Measurements from ENCODE around the gene MDK. TPM values are rescaled to one million over a fixed set of nuclear protein-coding genes. Genes with fewer than 3 reads are reported as not detected.
A peak's percentile ranks its signal among the peaks of the same experiment; 100 is the strongest.

MDK gene
- polyA plus RNA-seq, 1 donor from 2014 or later: 90.3 TPM

DNA sequence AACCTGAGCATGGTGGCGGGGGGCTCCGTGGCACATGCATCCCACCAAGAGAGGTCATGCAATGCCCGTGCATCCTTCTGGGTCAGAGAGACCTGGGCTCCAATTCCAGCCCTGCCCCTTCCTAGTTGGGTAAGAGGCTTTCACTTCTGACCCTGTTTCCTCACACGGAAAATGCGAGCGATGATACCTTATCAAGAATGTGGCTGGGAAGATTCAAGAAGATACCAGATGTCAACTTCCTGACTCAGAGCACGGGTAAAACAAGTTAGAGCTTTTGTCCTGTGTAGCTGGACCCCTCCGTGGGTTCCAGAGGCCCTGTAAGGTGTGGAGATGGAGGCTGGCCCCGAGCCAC is 42.9 kb upstream of the MDK start:
- peak overlapping the region; percentile 41 for H3K4me2 ChIP-seq (ENCODE audit: low read length)
- H3K9ac ChIP-seq (ENCODE audit: low read length): peak overlapping the region; percentile 61
- H3K27me3 ChIP-seq (ENCODE audit: insufficient read depth, low read depth, low read length): peaks cover 8% of the 10 kb centered on the region
- H3K9me2 ChIP-seq (ENCODE audit: insufficient read depth, low read length): no peaks in the 10 kb centered on the region
- peak overlapping the region; percentile 4 for H2AFZ ChIP-seq (ENCODE audit: low read depth, low read length)
- peaks cover 5% of the 10 kb centered on the region for H3K79me2 ChIP-seq (replicated peaks; ENCODE audit: insufficient read depth, low read length)
- no peak for TF ChIP-seq RAD21 (conservative IDR thresholded peaks at IDR 0.05)
- no peak for TF ChIP-seq EP300 (conservative IDR thresholded peaks at IDR 0.05; ENCODE audit: poor library complexity, severe bottlenecking)
- no peak for TF ChIP-seq POLR2AphosphoS5 (IDR thresholded peaks at IDR 0.05)
- TF ChIP-seq REST (IDR thresholded peaks at IDR 0.05; ENCODE audit: borderline replicate concordance): no peak
- no peak for TF ChIP-seq TAF1 (IDR thresholded peaks at IDR 0.05; ENCODE audit: low read depth)
- no peaks in the 10 kb centered on the region for H3K36me3 ChIP-seq (ENCODE audit: insufficient read depth, low read length)
- no peaks in the 10 kb centered on the region for H4K20me1 ChIP-seq (ENCODE audit: insufficient read depth)
- no peaks in the 10 kb centered on the region for H3K9me3 ChIP-seq (ENCODE audit: low read length)
- H3K4me3 ChIP-seq (ENCODE audit: low read length): peak overlapping the region; percentile 54
- no peaks in the 10 kb centered on the region for H3F3A ChIP-seq (ENCODE audit: insufficient read depth, low read length, poor library complexity, severe bottlenecking)
- peak overlapping the region; percentile 84 for H3K27ac ChIP-seq (ENCODE audit: low read length)

- Histone ChIP-seq H3K27ac (ENCODE audit: low read length) (peak overlapping the region; percentile 84), H3K27me3 (ENCODE audit: insufficient read depth, low read depth, low read length) (peaks cover 3% of the 10 kb centered on the region), H3K9me2 (ENCODE audit: insufficient read depth, low read length) (no peaks in the 10 kb centered on the region), H3K9ac (ENCODE audit: low read length) (peak overlapping the region; percentile 61), H3K9me3 (ENCODE audit: low read length) (no peaks in the 10 kb centered on the region), H2AFZ (ENCODE audit: low read depth, low read length) (peak overlapping the region; percentile 4), H3F3A (ENCODE audit: insufficient read depth, low read length, poor library complexity, severe bottlenecking) (no peaks in the 10 kb centered on the region), H3K36me3 (ENCODE audit: insufficient read depth, low read length) (no peaks in the 10 kb centered on the region), H3K4me3 (ENCODE audit: low read length) (peak overlapping the region; percentile 54), H3K4me2 (ENCODE audit: low read length) (peak overlapping the region; percentile 41), H4K20me1 (ENCODE audit: insufficient read depth) (no peaks in the 10 kb centered on the region), H3K79me2 (replicated peaks; ENCODE audit: insufficient read depth, low read length) (peaks cover 5% of the 10 kb centered on the region)
- TF ChIP-seq EZH2 (IDR thresholded peaks at IDR 0.05; ENCODE audit: borderline replicate concordance, insufficient read depth, low read length, poor library complexity, severe bottlenecking): no peak
- TF ChIP-seq EP300 (conservative IDR thresholded peaks at IDR 0.05; ENCODE audit: poor library complexity, severe bottlenecking): no peak
- no peak for TF ChIP-seq TAF1 (IDR thresholded peaks at IDR 0.05; ENCODE audit: low read depth)
- TF ChIP-seq, protein P1, sequence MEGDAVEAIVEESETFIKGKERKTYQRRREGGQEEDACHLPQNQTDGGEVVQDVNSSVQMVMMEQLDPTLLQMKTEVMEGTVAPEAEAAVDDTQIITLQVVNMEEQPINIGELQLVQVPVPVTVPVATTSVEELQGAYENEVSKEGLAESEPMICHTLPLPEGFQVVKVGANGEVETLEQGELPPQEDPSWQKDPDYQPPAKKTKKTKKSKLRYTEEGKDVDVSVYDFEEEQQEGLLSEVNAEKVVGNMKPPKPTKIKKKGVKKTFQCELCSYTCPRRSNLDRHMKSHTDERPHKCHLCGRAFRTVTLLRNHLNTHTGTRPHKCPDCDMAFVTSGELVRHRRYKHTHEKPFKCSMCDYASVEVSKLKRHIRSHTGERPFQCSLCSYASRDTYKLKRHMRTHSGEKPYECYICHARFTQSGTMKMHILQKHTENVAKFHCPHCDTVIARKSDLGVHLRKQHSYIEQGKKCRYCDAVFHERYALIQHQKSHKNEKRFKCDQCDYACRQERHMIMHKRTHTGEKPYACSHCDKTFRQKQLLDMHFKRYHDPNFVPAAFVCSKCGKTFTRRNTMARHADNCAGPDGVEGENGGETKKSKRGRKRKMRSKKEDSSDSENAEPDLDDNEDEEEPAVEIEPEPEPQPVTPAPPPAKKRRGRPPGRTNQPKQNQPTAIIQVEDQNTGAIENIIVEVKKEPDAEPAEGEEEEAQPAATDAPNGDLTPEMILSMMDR (IDR thresholded peaks at IDR 0.05; ENCODE audit: poor library complexity, severe bottlenecking): peak; percentile 39
- peak; percentile 21 for TF ChIP-seq SMC3 (conservative IDR thresholded peaks at IDR 0.05; ENCODE audit: poor library complexity)
- no peak for TF ChIP-seq MXI1 (conservative IDR thresholded peaks at IDR 0.05; ENCODE audit: poor library complexity, severe bottlenecking)
- TF ChIP-seq POLR2AphosphoS5 (IDR thresholded peaks at IDR 0.05): peak; percentile 18
- TF ChIP-seq REST (IDR thresholded peaks at IDR 0.05; ENCODE audit: borderline replicate concordance): no peak
- no peak for TF ChIP-seq RAD21 (conservative IDR thresholded peaks at IDR 0.05)
These were observed 42.3 kb upstream of the MDK start for GRCh38 chr11:46338988-46339666.
